HG03575 (cell line): ENCODE data around the gene PIN1.
"Not testable (repeated sequence)": the region's sequence is repeated elsewhere in the genome, so short reads cannot be mapped to it uniquely, and the experiment has no call there.

Experiments
- ATAC-seq: cut with Tn5 transposase; IDR thresholded peaks from one replicate; pipeline ENCODE4 v1.9.1; 2021; ENCODE audit not compliant: unreplicated experiment, insufficient number of reproducible peaks, low FRiP score; ENCODE audit errors: extremely low read depth

Gene PIN1

DNA sequence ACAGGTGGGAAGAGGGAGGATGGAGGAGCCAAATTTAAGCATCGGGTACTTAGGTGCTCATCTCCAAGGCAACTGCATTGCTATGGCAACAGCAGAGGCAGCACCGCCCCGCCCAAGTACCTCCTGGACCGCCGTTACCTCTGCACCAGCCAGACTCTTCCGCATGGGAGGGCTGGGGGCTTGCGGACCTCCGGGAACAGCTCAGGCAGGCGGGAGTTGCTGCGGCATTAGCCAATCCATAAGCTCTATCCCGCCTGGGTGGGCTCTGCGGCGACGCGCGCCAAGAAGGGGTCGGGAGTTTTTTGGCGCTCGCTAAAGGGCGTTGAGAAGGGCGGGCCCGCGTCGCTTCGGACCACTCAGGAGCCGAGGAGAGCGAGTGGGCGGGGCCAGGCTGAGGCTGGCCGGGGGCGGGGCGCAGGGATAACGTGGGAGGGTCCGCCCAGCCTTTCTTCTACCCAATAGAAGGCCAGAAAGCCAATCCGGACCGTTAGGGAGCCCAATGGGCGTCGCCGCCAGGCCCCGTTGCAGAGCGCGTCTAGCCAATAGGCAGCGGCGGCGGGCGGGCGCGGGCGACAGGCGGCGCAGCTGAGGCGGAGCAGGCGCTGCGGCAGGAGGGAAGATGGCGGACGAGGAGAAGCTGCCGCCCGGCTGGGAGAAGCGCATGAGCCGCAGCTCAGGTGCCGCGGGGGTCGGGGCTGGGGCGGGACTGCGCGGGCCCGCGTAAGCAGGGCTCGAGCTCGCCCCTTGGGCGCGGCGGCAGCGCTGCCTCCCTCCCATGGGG, at the start of gene PIN1:
Gene PIN1, plus strand, starts transcription at position 593 of the 781 bp plus-strand sequence. Its CDS starts 27 bp downstream, at position 620.
- ATAC-seq, result no peak

- no peak for ATAC-seq
Observed at GRCh38 chr19:9785367-9786331, 49.5 kb upstream of the PIN1 start.

DNA sequence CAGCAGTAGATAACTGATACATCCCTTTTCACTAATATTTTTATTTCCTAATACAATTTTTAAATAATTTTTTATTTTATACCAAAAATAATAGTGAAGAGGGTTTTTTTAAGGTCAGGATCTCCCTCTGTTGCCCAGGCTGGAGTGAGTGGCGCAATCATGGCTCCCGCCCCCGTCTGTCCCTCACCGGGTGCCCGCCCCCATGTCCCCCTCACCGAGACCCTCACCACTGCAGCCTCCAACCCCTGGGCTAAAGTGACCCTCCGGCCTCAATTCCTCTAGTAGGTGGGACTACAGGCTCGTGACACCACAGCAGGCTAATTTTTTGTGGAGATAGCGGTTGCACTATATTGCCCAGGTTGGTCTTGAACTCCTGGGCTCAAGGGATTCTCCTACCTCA, 48.8 kb upstream of the PIN1 start:
- ATAC-seq, result no peak

DNA sequence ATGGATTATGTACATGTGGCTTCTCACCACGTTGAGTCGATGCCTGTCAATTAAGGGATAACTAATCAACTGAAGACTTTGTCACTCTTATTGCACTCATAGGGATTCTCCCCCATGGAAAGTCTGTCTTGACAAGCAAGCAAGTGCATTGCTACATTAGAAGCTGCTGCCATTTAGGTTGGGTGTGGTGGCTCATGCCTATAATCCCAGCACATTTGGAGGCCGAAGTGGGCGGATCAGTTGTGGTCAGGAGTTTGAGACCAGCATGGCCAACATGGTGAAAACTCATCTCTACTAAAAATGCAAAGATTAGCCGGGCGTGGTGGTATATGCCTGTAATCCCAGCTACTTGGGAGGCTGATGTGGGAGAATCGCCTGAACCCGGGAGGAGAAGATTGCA, 48.3 kb upstream of the PIN1 start:
- no peak for ATAC-seq

DNA sequence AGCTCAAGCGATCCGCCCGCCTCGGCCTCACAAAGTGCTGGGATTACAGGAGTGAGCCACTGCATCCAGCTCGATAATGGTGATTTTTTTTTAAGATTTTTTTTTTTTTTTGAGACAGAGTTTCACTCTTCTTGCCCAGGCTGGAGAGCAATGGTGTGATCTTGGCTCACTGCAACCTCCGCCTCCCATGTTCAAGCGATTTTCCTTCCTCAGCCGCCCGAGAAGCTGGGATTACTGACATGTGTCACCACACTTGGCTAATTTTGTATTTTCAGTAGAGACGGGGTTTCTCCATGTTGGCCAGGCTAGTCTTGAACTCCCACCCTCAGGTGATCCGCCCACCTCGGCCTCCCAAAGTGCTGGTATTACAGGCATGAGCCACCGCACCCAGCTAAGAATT, 46.5 kb upstream of the PIN1 start:
- ATAC-seq, result not testable (repeated sequence)

DNA sequence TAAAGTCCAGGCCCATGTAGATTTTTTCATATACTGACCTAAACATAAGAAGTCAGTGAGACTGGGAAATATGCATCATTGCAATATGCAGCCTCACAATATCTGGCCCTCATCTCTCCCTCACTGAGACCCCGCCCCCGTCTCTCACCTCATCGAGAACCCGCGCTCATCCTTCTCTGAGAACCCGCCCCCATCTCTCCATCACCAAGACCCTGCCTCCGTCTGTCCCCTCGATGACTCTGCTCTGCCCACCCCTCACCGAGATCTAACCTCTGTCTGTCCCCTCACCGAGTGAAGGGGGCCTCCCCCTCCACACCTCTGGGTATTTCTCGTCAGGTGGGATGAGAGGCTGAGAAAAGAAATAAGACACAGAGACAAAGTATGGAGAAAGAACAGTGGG, 46.1 kb upstream of the PIN1 start:
- ATAC-seq, result no peak

- ATAC-seq, result not testable (repeated sequence)
Observed at GRCh38 chr19:9789579-9789978, 45.5 kb upstream of the PIN1 start.

- not testable (repeated sequence) for ATAC-seq
Observed at GRCh38 chr19:9791073-9791367, 44.1 kb upstream of the PIN1 start.

GRCh38 chr19:9791552-9792205, 43.4 kb upstream of the PIN1 start:
- no peak for ATAC-seq

- ATAC-seq, result no peak
Observed at GRCh38 chr19:9792206-9793070, 42.7 kb upstream of the PIN1 start.

DNA sequence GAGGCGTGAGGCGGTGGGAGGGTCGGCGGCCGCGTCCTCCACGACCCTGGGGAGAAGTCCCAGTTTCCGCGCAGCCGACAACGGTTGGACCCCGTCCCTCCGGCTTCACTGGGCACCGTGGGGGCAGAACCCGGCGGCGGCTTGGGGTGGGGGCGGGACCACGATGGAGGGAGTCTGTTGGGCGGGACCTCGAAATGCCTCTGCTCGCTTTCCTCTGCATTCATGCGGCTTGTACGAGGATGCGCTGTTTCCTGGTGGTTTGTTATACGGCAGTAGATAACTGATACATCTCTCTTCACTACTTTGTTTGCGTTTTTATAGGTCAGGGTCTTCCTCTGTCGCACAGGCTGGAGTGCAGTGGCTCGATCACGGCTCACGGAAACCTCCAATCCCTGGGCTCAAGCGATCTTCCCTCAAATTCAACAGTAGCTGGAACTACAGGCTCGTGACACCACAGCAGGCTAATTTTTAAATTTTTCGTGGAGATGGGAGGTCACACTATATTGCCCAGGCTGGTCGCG, 42.0 kb upstream of the PIN1 start:
- no peak for ATAC-seq

DNA sequence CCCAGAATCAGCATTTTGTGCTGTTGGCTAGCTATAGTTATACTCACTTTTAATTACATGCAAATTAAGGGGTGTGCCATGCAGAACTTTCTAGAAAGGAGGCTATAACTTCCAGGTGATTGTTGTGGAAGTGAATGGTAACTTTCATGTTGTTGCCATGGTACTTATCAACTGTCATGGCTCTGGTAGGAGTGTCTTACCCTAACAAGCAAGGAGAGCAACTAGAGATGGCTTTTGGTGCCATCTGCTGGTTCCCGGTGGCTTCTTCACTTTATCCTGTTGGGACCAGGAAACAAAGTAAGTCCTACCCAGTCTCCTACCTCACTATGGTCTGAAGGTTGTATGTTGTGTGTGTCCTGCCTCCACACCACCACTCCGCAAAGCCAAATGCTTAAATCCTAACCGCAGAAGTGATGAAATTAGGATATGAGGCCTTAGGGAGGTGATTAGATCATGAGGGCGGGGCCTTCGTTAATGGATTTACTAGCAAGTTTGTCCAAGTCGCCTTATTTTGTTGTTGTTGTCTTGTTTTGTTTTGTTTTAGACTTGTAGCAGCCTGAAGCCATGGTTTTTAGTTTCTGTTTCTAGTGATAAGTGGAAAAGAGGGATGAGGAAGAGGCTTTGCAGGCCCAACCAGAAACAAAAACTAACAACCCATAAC, 38.9 kb upstream of the PIN1 start:
- no peak for ATAC-seq

- ATAC-seq, result no peak
Observed at GRCh38 chr19:9797871-9798270, 37.2 kb upstream of the PIN1 start.

GRCh38 chr19:9799162-9799561, 36.0 kb upstream of the PIN1 start:
- ATAC-seq, result no peak

DNA sequence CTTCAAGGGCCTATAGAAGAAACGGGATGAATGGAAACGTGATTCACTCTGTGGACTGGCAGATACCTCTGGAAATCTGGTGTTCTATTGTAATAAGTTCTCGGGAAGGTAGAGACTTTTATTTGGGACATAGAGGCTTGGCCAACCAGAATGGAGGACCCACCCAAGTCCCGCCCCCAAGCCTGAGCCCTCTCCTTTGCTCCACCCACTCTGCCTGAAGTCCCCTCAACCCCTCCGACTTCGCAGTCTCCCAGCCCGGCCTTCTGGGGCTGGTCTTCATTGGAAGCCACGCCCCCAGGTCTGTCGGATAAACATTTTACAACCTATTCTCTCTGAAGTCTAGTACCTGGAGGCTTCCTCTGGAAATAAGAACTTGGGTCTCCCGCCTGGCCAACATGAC, 33.1 kb upstream of the PIN1 start:
- ATAC-seq, result no peak

DNA sequence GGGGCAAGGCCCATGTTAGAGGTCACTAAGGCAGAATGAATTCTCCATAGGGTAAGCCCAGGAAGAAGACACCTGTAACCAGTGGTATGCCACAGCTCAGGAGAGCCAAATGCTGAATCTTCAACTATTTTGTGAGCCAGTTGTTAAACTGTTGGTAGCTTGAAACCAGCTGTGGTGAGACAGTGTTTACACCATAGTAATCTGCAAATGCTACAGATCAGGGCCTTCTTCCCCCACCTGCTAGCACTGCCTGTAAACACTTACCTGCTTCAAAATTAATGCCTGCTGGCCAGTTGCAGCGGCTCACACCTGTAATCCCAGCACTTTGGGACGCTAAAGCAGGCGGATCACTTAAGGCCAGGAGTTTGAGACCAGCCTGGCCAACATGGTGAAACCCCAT, 28.3 kb upstream of the PIN1 start:
- ATAC-seq, result no peak

GRCh38 chr19:9808855-9809824, 26.0 kb upstream of the PIN1 start:
- no peak for ATAC-seq
